ENCODE data around the gene PRKCZ. TPM values are rescaled to one million over a fixed set of nuclear protein-coding genes. Genes with fewer than 3 reads are reported as not detected.

PRKCZ gene
- total RNA-seq, 1 donor from 2014 or later: 37.6 TPM

- H3K27me3 ChIP-seq (ENCODE audit: control insufficient read depth, insufficient read depth, low read length): no peaks in the 10 kb centered on the region
- H3K4me3 ChIP-seq (ENCODE audit: low read depth, low read length): no peak overlapping the region
- no peaks in the 10 kb centered on the region for H3K36me3 ChIP-seq (ENCODE audit: control insufficient read depth, insufficient read depth, low read length)
- no peak for DNase-seq (ENCODE audit: low read depth)
- TF ChIP-seq, protein P1, sequence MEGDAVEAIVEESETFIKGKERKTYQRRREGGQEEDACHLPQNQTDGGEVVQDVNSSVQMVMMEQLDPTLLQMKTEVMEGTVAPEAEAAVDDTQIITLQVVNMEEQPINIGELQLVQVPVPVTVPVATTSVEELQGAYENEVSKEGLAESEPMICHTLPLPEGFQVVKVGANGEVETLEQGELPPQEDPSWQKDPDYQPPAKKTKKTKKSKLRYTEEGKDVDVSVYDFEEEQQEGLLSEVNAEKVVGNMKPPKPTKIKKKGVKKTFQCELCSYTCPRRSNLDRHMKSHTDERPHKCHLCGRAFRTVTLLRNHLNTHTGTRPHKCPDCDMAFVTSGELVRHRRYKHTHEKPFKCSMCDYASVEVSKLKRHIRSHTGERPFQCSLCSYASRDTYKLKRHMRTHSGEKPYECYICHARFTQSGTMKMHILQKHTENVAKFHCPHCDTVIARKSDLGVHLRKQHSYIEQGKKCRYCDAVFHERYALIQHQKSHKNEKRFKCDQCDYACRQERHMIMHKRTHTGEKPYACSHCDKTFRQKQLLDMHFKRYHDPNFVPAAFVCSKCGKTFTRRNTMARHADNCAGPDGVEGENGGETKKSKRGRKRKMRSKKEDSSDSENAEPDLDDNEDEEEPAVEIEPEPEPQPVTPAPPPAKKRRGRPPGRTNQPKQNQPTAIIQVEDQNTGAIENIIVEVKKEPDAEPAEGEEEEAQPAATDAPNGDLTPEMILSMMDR (IDR thresholded peaks at IDR 0.05; ENCODE audit: insufficient read depth, low read length, poor library complexity, severe bottlenecking): no peak
Observed at GRCh38 chr1:2190491-2190976, 140.3 kb downstream of the PRKCZ start.

DNA sequence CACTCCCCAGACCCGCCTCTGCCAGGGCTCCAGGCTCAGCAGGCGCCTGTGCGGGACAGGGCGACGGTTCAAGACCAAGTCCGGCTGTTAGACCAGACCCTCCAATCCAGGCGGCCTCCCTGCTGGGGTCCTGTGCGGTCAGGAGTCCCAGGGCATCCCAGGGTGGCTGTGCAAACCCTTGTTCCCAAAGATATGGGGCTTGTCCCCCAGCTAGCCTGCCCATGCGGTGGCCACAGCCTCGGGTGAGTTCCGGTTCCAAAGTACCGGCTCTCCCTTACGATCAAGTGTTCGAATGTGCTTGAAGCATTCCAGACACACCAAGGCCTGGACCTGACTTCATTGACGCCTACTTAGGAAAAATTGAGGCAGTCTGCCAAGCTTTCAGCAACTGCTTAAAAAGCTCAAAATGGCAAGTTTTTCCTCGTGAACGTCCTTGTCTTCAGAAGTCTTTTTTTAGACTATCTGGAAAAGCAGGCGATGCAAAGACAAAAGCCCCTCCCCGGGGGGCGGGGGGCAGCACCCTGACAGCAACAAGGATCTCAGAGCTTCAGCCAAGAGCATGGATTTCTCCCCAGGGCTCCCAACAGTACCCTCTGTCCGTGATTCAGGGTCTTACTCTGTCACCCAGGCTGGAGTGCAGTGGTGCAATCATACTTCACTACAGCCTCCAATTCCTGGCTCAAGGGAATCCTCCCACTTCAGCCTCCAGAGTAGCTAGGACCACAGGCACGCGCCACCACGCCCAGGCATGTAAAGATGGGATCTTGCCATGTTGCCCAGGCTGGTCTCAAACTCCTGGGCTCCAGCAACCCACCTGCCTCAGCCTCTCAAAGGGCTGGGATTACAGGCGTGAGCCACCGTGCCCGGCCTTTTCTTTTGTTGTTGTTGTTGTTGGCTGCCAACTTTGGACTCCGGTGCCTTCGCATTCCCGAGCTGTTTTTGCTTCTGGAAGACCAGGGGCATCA lies 142.1 kb downstream of the PRKCZ start:
- no peak for DNase-seq (ENCODE audit: low read depth)
- no peaks in the 10 kb centered on the region for H3K36me3 ChIP-seq (ENCODE audit: control insufficient read depth, insufficient read depth, low read length)
- no peak overlapping the region for H3K4me3 ChIP-seq (ENCODE audit: low read depth, low read length)
- H3K27me3 ChIP-seq (ENCODE audit: control insufficient read depth, insufficient read depth, low read length): no peaks in the 10 kb centered on the region
- TF ChIP-seq, protein P1 (IDR thresholded peaks at IDR 0.05; ENCODE audit: insufficient read depth, low read length, poor library complexity, severe bottlenecking): no peak

DNA sequence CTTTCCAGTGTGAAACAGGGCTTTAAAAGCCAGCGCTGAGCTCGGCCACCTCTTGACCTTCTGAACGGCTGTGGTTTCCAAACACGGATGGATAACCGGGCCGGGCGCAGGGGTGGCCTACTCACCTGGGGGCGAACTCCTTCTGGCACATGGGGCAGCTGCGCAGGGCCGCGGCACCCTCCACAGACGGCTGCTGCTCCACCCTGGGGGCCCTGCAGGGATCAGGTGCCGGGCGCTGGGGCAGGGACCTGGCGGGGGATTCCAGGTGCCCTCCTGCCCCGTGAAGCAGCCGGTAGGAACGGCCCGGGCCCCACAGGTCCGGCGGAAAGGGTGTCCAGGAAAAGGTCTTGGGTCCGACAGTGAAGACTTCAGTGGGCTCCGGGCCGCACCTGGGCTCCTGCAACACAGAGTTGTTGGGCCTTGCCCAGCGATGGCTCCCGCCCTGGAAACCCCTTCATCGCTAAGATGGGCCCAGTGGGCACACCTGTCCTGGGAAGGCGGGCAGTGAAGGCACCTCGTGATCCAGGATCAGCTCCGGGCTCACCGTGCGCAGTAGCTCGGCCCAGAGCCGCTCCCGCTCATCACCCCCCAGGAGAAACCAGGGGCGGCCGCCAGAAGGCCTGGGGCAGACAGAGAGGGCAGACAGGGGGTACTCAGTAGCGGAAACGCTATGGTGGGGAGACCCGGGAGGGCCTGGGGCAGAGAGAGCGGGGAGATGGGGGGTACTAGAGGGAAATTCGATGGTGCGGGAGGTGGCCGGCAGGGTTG lies 143.5 kb downstream of the PRKCZ start:
- Histone ChIP-seq H3K36me3 (ENCODE audit: control insufficient read depth, insufficient read depth, low read length) (no peaks in the 10 kb centered on the region), H3K27me3 (ENCODE audit: control insufficient read depth, insufficient read depth, low read length) (no peaks in the 10 kb centered on the region), H3K4me3 (ENCODE audit: low read depth, low read length) (peak overlapping the region; percentile 57)
- no peak for DNase-seq (ENCODE audit: low read depth)
- TF ChIP-seq, protein P1 (IDR thresholded peaks at IDR 0.05; ENCODE audit: insufficient read depth, low read length, poor library complexity, severe bottlenecking): no peak

GRCh38 chr1:2194319-2194897 lies 144.2 kb downstream of the PRKCZ start, which contains the start of gene FAAP20:
Gene FAAP20, minus strand, starts transcription at chr1:2194772. Its CDS starts 23 bp downstream, at chr1:2194749.
- TF ChIP-seq, protein P1 (IDR thresholded peaks at IDR 0.05; ENCODE audit: insufficient read depth, low read length, poor library complexity, severe bottlenecking): no peak
- H3K27me3 ChIP-seq (ENCODE audit: control insufficient read depth, insufficient read depth, low read length): no peaks in the 10 kb centered on the region
- DNase-seq (ENCODE audit: low read depth): no peak

GRCh38 chr1:2194898-2195673 lies 144.9 kb downstream of the PRKCZ start:
- Histone ChIP-seq H3K36me3 (ENCODE audit: control insufficient read depth, insufficient read depth, low read length) (no peaks in the 10 kb centered on the region), H3K4me3 (ENCODE audit: low read depth, low read length) (peak overlapping the region; percentile 52), H3K27me3 (ENCODE audit: control insufficient read depth, insufficient read depth, low read length) (no peaks in the 10 kb centered on the region)
- DNase-seq (ENCODE audit: low read depth): no peak
- TF ChIP-seq, protein P1 (IDR thresholded peaks at IDR 0.05; ENCODE audit: insufficient read depth, low read length, poor library complexity, severe bottlenecking): peak; percentile 96

More at GRCh38 chr1:2194319-2194897, 144.2 kb downstream of the PRKCZ start, which contains the start of gene FAAP20:
- Histone ChIP-seq H3K36me3 (ENCODE audit: control insufficient read depth, insufficient read depth, low read length) (no peaks in the 10 kb centered on the region), H3K4me3 (ENCODE audit: low read depth, low read length) (peak within 1 kb of the TSS; percentile 57)
